Head of caudate nucleus (tissue), 42 donors: ENCODE results near the gene PHB1.
A peak's percentile ranks its signal among the peaks of the same experiment; 100 is the strongest.
"Not testable (repeated sequence)": the region's sequence is repeated elsewhere in the genome, so short reads cannot be mapped to it uniquely, and the experiment has no call there.

Source experiments
- DNase-seq, 42 donors: peaks; one replicate each; pipeline versions ENCODE4 v3.0.0 to v3.0.0-alpha.2; 2020 to 2021; ENCODE audit warnings: mixed read lengths in 7 of 42
- intact Hi-C: fragments of 100-400 bp; cut with DNase I; formaldehyde crosslinking; loops from one replicate; pipeline ENCODE4 v1.15.0; 2022

PHB1 gene

GRCh38 chr17:49418754-49419740 is 4.4 kb upstream of the PHB1 start:
- intact Hi-C loops: not testable (repeated sequence)
- DNase-seq: peak in 3 of 42 donors; percentile 10 to 12 (median 10)

- DNase-seq: no peak
Measured at GRCh38 chr17:49414271-49414621, 436 bp downstream of the PHB1 start.

GRCh38 chr17:49409066-49409465 is 5.6 kb downstream of the PHB1 start:
- DNase-seq: peak in 2 of 42 donors; percentile 1 to 30
- intact Hi-C loops: loop anchor here (10.0 kb wide), 1 partner anchor 146 kb away; no protein-coding TSS in a partner anchor

More at GRCh38 chr17:49414271-49414621, 436 bp downstream of the PHB1 start:
- intact Hi-C loops: no loop called here

GRCh38 chr17:49407981-49408501 is 6.6 kb downstream of the PHB1 start:
- intact Hi-C loops: loop anchor here (10.0 kb wide), 1 partner anchor 147 kb away; no protein-coding TSS in a partner anchor

DNA sequence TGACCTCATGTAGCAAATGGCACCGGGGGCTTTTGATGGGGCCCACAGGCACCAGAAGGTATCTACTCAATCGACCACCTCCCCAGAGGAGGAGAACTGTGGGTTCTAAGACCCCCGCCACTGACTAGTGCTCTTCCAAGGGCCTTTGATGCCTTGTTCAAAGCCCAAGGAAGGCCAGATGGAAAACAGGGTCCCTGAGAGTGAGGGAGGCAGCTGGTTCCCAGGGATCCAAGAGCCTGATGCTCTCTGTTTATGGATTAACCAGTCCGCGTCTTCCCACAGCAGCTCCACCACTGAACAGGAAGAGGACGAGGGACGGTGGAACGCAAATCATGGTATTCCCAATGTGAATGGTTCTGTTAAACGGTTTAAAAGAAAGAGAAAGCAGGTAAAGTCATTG is 7.6 kb downstream of the PHB1 start:
- peak in 1 of 42 donors; percentile 8 for DNase-seq

More at GRCh38 chr17:49407981-49408501, 6.6 kb downstream of the PHB1 start:
- peak; percentile 45 to 89 (median 79) for DNase-seq

GRCh38 chr17:49406421-49407061 is 8.1 kb downstream of the PHB1 start:
- intact Hi-C loops: loop anchor here (10.0 kb wide), 1 partner anchor 148 kb away; no protein-coding TSS in a partner anchor
- peak in 4 of 42 donors; percentile 1 to 31 (median 14) for DNase-seq

More for the DNA sequence above, 7.6 kb downstream of the PHB1 start:
- intact Hi-C loops: loop anchor here (10.0 kb wide), 1 partner anchor 148 kb away; no protein-coding TSS in a partner anchor

GRCh38 chr17:49404906-49405305 is 9.8 kb downstream of the PHB1 start:
- DNase-seq: peak in 6 of 42 donors; percentile 3 to 22 (median 11)
- intact Hi-C loops: loop anchor here (10.0 kb wide), 1 partner anchor 150 kb away; no protein-coding TSS in a partner anchor

DNA sequence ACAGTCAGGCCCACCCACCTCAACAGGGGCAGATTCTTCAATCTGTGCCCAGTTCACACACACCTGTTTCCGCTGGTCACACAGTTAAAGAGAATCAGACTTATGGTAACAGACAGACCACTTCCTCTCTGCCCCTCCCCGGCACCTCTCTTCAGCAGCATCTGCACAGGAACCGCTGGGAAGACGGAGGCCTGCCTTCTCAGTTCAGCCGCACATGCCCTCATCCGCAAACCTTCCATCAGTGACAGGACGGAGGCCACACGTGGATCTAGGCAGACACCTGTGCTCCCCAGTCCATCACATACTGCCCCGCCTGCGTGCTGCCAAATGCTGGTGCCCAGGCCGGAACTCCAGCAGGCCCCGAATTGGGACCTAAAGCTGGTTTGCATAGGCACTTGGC is 10.3 kb downstream of the PHB1 start:
- intact Hi-C loops: loop anchor here (10.0 kb wide), 1 partner anchor 150 kb away; no protein-coding TSS in a partner anchor
- DNase-seq: peak in 5 of 42 donors; percentile 10 to 36 (median 21)

- intact Hi-C loops: loop anchor here (10.0 kb wide), 1 partner anchor 151 kb away; no protein-coding TSS in a partner anchor
- DNase-seq: peak in 9 of 42 donors; percentile 13 to 53 (median 34)
Measured at GRCh38 chr17:49403514-49404289, 11.0 kb downstream of the PHB1 start.

GRCh38 chr17:49402706-49403105 is 12.0 kb downstream of the PHB1 start:
- peak in 5 of 42 donors; percentile 7 to 33 (median 23) for DNase-seq
- intact Hi-C loops: loop anchor here (10.0 kb wide), 1 partner anchor 152 kb away; no protein-coding TSS in a partner anchor

- intact Hi-C loops: loop anchor here (10.0 kb wide), 1 partner anchor 153 kb away; no protein-coding TSS in a partner anchor
- DNase-seq: peak; percentile 26 to 87 (median 61)
Measured at GRCh38 chr17:49401971-49402611, 12.6 kb downstream of the PHB1 start.

GRCh38 chr17:49399995-49400394 is 14.7 kb downstream of the PHB1 start:
- intact Hi-C loops: loop anchor here (10.0 kb wide), 1 partner anchor 155 kb away; no protein-coding TSS in a partner anchor
- no peak for DNase-seq

DNA sequence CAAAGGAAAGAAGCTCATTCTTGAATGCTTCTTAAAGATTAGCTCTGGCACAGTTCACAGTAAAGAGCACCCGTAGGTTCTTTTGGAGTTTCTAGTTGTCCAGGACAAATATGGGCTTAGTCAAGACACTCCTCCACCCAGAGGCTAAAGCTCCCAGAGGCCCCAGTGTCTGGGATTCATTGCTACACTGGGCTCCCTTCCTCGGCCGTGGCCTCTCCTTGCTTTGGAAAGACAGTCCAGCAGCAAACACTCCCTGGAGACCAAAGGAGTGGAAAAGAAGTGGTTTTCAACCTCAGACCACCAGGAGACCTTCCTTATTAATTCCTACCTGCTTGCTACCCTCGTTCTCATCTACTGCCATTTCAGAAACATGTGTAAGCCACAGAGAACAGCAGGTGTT is 17.1 kb downstream of the PHB1 start:
- intact Hi-C loops: no loop called here
- DNase-seq: no peak

DNA sequence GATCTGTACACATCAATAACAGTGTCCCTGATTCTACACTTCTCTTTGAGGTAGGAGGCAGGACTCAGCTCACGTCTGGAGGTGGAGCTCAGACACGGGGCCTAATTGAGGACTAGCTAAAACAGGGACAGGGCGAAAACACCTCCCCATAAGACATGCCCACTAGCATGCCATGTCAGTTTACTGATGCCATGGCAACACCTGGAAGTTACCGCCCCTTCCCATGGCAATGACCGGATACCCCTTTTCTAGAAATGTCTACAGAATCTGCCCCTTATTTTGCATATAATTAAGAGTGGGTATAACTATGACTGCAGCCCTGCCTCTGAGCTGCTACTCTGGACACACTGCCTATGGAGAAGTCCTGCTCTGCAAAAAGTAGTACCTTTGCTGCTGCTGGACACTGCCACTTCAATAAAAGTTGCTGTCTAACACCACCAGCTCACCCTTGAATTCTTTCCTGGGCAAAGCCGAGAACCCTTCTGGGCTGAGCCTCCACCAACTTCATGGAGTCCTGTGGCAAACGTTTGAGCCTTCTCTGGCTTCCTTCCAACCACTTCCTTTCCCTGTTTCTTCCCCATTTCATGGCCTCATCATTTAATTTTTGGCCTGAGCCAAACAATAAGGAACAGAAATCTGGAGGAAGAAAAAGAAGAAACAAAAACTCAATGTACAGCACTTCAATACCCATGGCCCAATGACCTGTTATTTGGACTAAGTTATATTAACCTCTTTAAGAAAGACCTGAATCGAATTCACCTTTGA is 21.0 kb downstream of the PHB1 start:
- intact Hi-C loops: loop anchor here (2.0 kb wide), 1 partner anchor 77 kb away; no protein-coding TSS in a partner anchor

GRCh38 chr17:49390548-49391324 is 23.9 kb downstream of the PHB1 start:
- intact Hi-C loops: no loop called here
- DNase-seq: peak in 38 of 42 donors; percentile 5 to 76 (median 34)

More for the DNA sequence above, 21.0 kb downstream of the PHB1 start:
- DNase-seq: peak in 1 of 42 donors; percentile 13
